Glutamatergic neuron (in vitro differentiated cells): ENCODE data around the gene SSBP4. TPM values are rescaled to one million over a fixed set of nuclear protein-coding genes. Genes with fewer than 3 reads are reported as not detected.
"Not testable (repeated sequence)": the region's sequence is repeated elsewhere in the genome, so short reads cannot be mapped to it uniquely, and the experiment has no call there.

ENCODE experiments used
- DNase-seq: peaks from one replicate; pipeline ENCODE4 v3.0.0; 2022
- H3K27ac Mint-ChIP-seq: one replicate; pipeline ENCODE4 v1.8.0; 2020; ENCODE audit warnings: mild to moderate bottlenecking, mixed read lengths, inconsistent platforms; ENCODE audit not compliant: unreplicated experiment
- H3K27me3 Mint-ChIP-seq: one replicate; pipeline ENCODE4 v1.8.0; 2020; ENCODE audit warnings: mild to moderate bottlenecking, moderate library complexity, mixed read lengths, inconsistent platforms; ENCODE audit not compliant: unreplicated experiment
- H3K36me3 Mint-ChIP-seq: one replicate; pipeline ENCODE4 v1.8.0; 2020; ENCODE audit warnings: mild to moderate bottlenecking, mixed read lengths, inconsistent platforms; ENCODE audit not compliant: unreplicated experiment
- H3K4me1 Mint-ChIP-seq: one replicate; pipeline ENCODE4 v1.8.0; 2020; ENCODE audit warnings: mild to moderate bottlenecking, low read depth, mixed read lengths, inconsistent platforms; ENCODE audit not compliant: unreplicated experiment
- H3K4me3 Mint-ChIP-seq: one replicate; pipeline ENCODE4 v1.8.0; 2020; ENCODE audit warnings: mild to moderate bottlenecking, mixed read lengths, inconsistent platforms; ENCODE audit not compliant: unreplicated experiment
- H3K9me3 Mint-ChIP-seq: one replicate; pipeline ENCODE4 v1.8.0; 2020; ENCODE audit warnings: mild to moderate bottlenecking, moderate library complexity, mixed read lengths, inconsistent platforms; ENCODE audit not compliant: unreplicated experiment
- total RNA-seq: library from RNA; stranded (reverse); fragmentation: NEBNext Ultra II Directional; extraction: Animal tissue kit (Norgen Biotek cat#: 25700); gene quantifications from one replicate; pipeline ENCODE4 v1.2.1, GENCODE V29; 2021; ENCODE audit not compliant: unreplicated experiment
- TF ChIP-seq, protein P1 (sequence below): fragments of 200-600 bp; sonication (generic); IDR thresholded peaks from one replicate; pipeline ENCODE4 v1.5.0; 2021; ENCODE audit not compliant: partially characterized antibody, unreplicated experiment

The SSBP4 gene
- total RNA-seq, 1 donor from 2014 or later = 177 TPM

- Mint-ChIP-seq H3K4me3 (no peak overlapping the region), H3K27me3 (no peaks in the 10 kb centered on the region)
Observed at GRCh38 chr19:18379803-18380747, 39.1 kb upstream of the SSBP4 start.

GRCh38 chr19:18380843-18381242, 38.4 kb upstream of the SSBP4 start:
- Mint-ChIP-seq H3K36me3 (no peaks in the 10 kb centered on the region), H3K27me3 (no peaks in the 10 kb centered on the region), H3K4me1 (peaks cover 3% of the 10 kb centered on the region), H3K9me3 (peaks cover 4% of the 10 kb centered on the region), H3K4me3 (no peak overlapping the region), H3K27ac (no peak overlapping the region)
- TF ChIP-seq, protein P1, sequence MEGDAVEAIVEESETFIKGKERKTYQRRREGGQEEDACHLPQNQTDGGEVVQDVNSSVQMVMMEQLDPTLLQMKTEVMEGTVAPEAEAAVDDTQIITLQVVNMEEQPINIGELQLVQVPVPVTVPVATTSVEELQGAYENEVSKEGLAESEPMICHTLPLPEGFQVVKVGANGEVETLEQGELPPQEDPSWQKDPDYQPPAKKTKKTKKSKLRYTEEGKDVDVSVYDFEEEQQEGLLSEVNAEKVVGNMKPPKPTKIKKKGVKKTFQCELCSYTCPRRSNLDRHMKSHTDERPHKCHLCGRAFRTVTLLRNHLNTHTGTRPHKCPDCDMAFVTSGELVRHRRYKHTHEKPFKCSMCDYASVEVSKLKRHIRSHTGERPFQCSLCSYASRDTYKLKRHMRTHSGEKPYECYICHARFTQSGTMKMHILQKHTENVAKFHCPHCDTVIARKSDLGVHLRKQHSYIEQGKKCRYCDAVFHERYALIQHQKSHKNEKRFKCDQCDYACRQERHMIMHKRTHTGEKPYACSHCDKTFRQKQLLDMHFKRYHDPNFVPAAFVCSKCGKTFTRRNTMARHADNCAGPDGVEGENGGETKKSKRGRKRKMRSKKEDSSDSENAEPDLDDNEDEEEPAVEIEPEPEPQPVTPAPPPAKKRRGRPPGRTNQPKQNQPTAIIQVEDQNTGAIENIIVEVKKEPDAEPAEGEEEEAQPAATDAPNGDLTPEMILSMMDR = no peak
- DNase-seq = no peak

More at GRCh38 chr19:18379803-18380747, 39.1 kb upstream of the SSBP4 start:
- DNase-seq = no peak
- H3K9me3 Mint-ChIP-seq = peaks cover 4% of the 10 kb centered on the region
- TF ChIP-seq, protein P1 = no peak
- no peaks in the 10 kb centered on the region for H3K36me3 Mint-ChIP-seq
- peaks cover 3% of the 10 kb centered on the region for H3K4me1 Mint-ChIP-seq
- H3K27ac Mint-ChIP-seq = no peak overlapping the region

DNA sequence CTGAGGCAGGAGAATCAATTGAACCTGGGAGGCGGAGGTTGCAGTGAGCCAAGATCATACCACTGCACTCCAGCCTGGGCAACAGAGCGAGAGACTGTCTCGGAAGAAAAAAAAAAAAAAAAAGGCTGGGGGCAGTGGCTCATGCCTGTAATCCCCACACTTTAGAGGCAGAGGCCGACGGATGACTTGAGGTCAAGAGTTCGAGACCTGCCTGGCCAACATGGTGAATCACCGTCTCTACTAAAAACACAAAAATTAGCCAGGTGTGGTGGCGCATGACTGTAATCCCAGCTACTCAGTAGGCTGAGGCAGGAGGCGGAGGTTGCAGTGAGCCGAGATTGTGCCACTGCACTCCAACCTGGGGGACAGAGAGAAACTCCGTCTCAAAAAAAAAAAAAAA, 35.6 kb upstream of the SSBP4 start:
- H3K4me3 Mint-ChIP-seq, DNase-seq, H3K36me3 Mint-ChIP-seq, H3K27ac Mint-ChIP-seq, H3K9me3 Mint-ChIP-seq, H3K4me1 Mint-ChIP-seq, H3K27me3 Mint-ChIP-seq: not testable (repeated sequence)

DNA sequence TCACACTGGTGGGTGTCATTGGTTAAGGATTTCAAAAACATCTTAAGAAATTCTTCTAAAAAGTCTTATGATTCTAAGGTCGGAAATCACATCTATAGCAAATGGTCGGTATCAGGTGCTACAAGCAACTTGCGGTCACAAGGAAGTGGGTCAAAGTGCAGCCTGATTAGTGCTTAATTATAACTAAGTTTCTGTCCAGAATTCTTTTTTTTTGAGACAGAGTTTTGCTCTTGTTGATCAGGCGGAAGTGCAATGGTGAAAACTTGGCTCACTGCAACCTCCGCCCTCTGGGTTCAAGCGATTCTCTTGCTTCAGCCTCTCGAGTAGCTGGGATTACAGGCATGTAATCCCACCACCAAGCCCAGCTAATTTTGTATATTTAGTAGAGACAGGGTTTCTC, 34.4 kb upstream of the SSBP4 start:
- H3K36me3 Mint-ChIP-seq = no peaks in the 10 kb centered on the region
- no peak for DNase-seq
- no peak overlapping the region for H3K27ac Mint-ChIP-seq
- H3K4me1 Mint-ChIP-seq = peaks cover 3% of the 10 kb centered on the region
- H3K27me3 Mint-ChIP-seq = peaks cover 4% of the 10 kb centered on the region
- no peak overlapping the region for H3K4me3 Mint-ChIP-seq
- H3K9me3 Mint-ChIP-seq = peaks cover 4% of the 10 kb centered on the region
- TF ChIP-seq, protein P1 = no peak

DNA sequence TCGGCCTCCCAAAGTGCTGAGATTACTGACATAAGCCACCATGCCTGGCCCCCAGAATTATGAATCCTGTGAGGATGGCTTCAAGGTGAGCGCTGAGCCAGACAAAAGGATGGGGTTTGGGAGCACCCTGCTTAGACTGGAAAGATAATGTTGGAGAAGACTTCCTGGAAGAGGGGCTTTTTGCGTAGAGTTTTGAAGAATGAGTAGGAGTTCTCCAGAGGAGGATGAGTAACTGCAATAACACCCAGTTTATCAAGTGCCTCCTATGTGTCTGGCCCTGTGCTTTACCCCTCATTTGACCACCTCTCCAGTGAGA, 33.9 kb upstream of the SSBP4 start:
- H3K4me3 Mint-ChIP-seq = no peak overlapping the region
- peaks cover 3% of the 10 kb centered on the region for H3K4me1 Mint-ChIP-seq
- H3K27ac Mint-ChIP-seq = no peak overlapping the region
- H3K9me3 Mint-ChIP-seq = no peaks in the 10 kb centered on the region
- TF ChIP-seq, protein P1 = no peak
- no peaks in the 10 kb centered on the region for H3K36me3 Mint-ChIP-seq
- peaks cover 6% of the 10 kb centered on the region for H3K27me3 Mint-ChIP-seq
- DNase-seq = no peak
